Effector memory CD4-positive, alpha-beta T cell (primary cell): ENCODE measurements around the gene ZNHIT3.

Experiments used
- DNase-seq, 3 donors: peaks; one replicate each; pipeline ENCODE4 v3.0.0-alpha.2; 2020
- H3K27ac ChIP-seq: 2 replicates; pipeline ENCODE4 v1.7.0; 2013; ENCODE audit warnings: mild to moderate bottlenecking, low read length, moderate library complexity; ENCODE audit not compliant: insufficient read depth, poor library complexity, severe bottlenecking
- H3K27me3 ChIP-seq: replicated peaks from 2 replicates; pipeline ENCODE4 v1.7.0; 2013; ENCODE audit warnings: mild to moderate bottlenecking, low read length; ENCODE audit not compliant: insufficient read depth, control insufficient read depth, poor library complexity, severe bottlenecking
- H3K36me3 ChIP-seq: 2 replicates; pipeline ENCODE4 v1.7.0; 2013; ENCODE audit warnings: mild to moderate bottlenecking, low read length, moderate library complexity; ENCODE audit not compliant: control insufficient read depth, insufficient read depth
- H3K4me1 ChIP-seq: 2 replicates; pipeline ENCODE4 v1.7.0; 2013; ENCODE audit warnings: low read length, mild to moderate bottlenecking; ENCODE audit not compliant: control insufficient read depth, insufficient read depth, poor library complexity, severe bottlenecking
- H3K4me3 ChIP-seq: 2 replicates; pipeline ENCODE4 v1.7.0; 2013; ENCODE audit warnings: low read length, low read depth, mild to moderate bottlenecking; ENCODE audit not compliant: insufficient read depth, poor library complexity, severe bottlenecking
- H3K9me3 ChIP-seq: 2 replicates; pipeline ENCODE4 v1.7.0; 2013; ENCODE audit warnings: mild to moderate bottlenecking, low read length, moderate library complexity; ENCODE audit not compliant: control insufficient read depth

ZNHIT3 gene

DNA sequence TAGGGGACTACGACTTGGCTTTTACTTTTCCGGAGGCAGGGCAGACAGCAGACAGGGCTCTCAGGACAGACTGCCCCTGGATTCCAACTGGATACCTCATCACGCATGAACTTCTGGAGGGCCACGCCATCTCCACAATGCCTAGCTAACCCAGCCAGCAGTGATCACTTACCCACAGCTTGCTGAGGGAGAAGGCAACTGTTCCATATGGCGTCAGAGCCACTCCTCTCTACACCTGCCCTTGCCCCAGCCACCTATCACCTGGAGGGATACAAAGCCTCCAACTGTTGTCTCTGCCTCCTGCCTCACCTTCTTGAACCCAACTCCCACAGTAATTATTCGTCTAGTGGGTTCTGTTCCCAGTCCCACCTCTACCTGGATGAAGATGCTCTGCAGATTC is 39.4 kb downstream of the ZNHIT3 start:
- H3K4me1 ChIP-seq: no peaks in the 10 kb centered on the region
- H3K27ac ChIP-seq: no peak overlapping the region
- H3K36me3 ChIP-seq: peaks cover 19% of the 10 kb centered on the region
- no peaks in the 10 kb centered on the region for H3K9me3 ChIP-seq
- DNase-seq: no peak
- H3K27me3 ChIP-seq: no peaks in the 10 kb centered on the region
- H3K4me3 ChIP-seq: no peak overlapping the region

GRCh38 chr17:36527621-36528250 is 41.3 kb downstream of the ZNHIT3 start:
- Histone ChIP-seq H3K27ac (no peak overlapping the region), H3K27me3 (no peaks in the 10 kb centered on the region), H3K36me3 (peaks cover 20% of the 10 kb centered on the region)

DNA sequence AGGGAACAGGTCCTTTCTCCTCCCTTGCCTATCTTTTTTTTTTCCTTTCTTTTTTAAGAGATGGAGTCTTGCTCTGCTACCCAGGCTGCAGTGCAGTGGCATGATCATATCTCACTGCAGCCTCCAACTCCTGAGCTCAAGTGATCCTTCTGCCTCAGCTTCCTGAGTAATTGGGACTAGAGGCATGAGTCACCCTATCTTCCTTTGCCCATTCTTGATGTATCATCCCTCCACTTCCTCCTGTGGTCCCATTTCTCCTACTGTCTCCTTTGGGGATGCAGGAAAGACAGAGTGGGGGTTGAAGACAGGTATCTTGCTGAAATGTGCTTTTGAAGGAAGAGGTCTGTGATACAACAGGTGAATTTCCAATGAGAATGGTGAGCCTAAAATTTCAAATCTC is 42.6 kb downstream of the ZNHIT3 start:
- no peak overlapping the region for H3K4me3 ChIP-seq
- no peaks in the 10 kb centered on the region for H3K4me1 ChIP-seq
- H3K9me3 ChIP-seq: no peaks in the 10 kb centered on the region
- DNase-seq: no peak
- no peaks in the 10 kb centered on the region for H3K27me3 ChIP-seq
- peaks cover 20% of the 10 kb centered on the region for H3K36me3 ChIP-seq
- no peak overlapping the region for H3K27ac ChIP-seq

More at GRCh38 chr17:36527621-36528250, 41.3 kb downstream of the ZNHIT3 start:
- Histone ChIP-seq H3K9me3 (no peaks in the 10 kb centered on the region), H3K4me1 (no peaks in the 10 kb centered on the region), H3K4me3 (no peak overlapping the region)
- no peak for DNase-seq

- peaks cover 11% of the 10 kb centered on the region for H3K36me3 ChIP-seq
- no peaks in the 10 kb centered on the region for H3K9me3 ChIP-seq
- H3K27ac ChIP-seq: no peak overlapping the region
- DNase-seq: no peak
- no peaks in the 10 kb centered on the region for H3K4me1 ChIP-seq
- no peaks in the 10 kb centered on the region for H3K27me3 ChIP-seq
- no peak overlapping the region for H3K4me3 ChIP-seq
These were observed 46.0 kb downstream of the ZNHIT3 start for GRCh38 chr17:36532435-36532975.

DNA sequence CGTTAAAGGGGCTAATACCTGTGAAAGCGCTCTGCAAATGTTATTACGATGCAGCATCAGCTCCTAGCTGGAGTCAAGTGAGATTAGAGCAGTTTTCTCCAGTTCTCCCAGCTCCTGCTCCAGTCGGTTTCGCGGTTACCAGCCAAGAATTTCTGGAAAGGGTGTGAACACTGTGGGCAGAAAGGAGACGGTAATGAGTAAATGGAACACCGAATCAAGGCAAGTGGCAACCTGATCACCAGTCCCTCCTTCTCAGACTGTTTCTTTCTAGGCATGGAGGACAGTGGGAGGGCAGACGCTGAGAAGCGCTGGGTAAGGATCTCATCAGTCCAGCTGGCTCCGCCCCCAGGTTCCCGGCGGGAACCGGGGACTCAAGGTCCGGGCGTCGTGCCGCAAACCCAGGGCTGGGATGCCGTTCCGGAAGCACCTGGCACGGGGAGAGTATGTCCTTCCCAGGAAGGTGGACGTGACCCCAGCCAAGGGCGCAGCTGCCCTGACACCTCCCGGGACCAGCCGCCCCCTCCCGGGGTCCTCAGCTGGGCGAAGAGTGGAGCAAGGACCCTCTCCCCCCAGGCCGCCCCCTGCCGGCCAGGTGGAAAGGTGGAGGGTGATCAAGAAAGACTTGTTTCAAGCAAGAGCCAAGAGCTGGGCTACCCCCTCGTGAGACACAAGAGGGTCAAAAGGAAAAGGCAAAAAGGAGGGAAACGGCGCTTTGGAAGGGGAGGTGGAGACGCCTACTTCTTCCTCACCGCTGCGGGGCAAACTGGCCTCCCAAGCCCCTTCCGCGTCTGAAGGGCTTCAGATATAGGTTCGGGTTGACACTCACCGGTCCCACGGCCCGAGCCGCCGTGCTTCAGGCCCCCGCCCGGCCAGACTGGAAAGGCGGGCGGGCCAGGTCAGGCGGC is 47.7 kb downstream of the ZNHIT3 start:
- DNase-seq: peak in 1 of 3 donors; percentile 45
- Histone ChIP-seq H3K36me3 (peaks cover 13% of the 10 kb centered on the region), H3K27me3 (no peaks in the 10 kb centered on the region), H3K27ac (peak overlapping the region; percentile 92), H3K4me1 (no peaks in the 10 kb centered on the region), H3K4me3 (peak overlapping the region; percentile 96), H3K9me3 (no peaks in the 10 kb centered on the region)

GRCh38 chr17:36534840-36535668 is 48.6 kb downstream of the ZNHIT3 start, which contains the start of the genes MYO19 and PIGW:
Gene MYO19 (minus strand): TSS chr17:36534868. CDS start chr17:36532538, 2,330 bp downstream.
Gene PIGW (plus strand): TSS chr17:36534987. CDS start chr17:36537102, 2,115 bp downstream.
- peaks cover 13% of the 10 kb centered on the region for H3K36me3 ChIP-seq
- H3K27ac ChIP-seq: peak within 1 kb of the TSS; percentile 92
- H3K4me3 ChIP-seq: peak within 1 kb of the TSS; percentile 96
- H3K4me1 ChIP-seq: no peaks in the 10 kb centered on the region
- no peaks in the 10 kb centered on the region for H3K9me3 ChIP-seq
- DNase-seq: peak; percentile 71 to 79 (median 73)
- no peaks in the 10 kb centered on the region for H3K27me3 ChIP-seq

- Histone ChIP-seq H3K36me3 (peaks cover 13% of the 10 kb centered on the region), H3K27ac (peak overlapping the region; percentile 92)
These were observed 49.2 kb downstream of the ZNHIT3 start for GRCh38 chr17:36535669-36536081.

GRCh38 chr17:36540696-36541095 is 54.2 kb downstream of the ZNHIT3 start:
- H3K4me1 ChIP-seq: peaks cover 7% of the 10 kb centered on the region
- no peaks in the 10 kb centered on the region for H3K9me3 ChIP-seq
- H3K36me3 ChIP-seq: peaks cover 8% of the 10 kb centered on the region
- H3K27ac ChIP-seq: no peak overlapping the region
- H3K4me3 ChIP-seq: no peak overlapping the region
- no peak for DNase-seq
- H3K27me3 ChIP-seq: no peaks in the 10 kb centered on the region

More at GRCh38 chr17:36535669-36536081, 49.2 kb downstream of the ZNHIT3 start:
- Histone ChIP-seq H3K4me1 (no peaks in the 10 kb centered on the region), H3K9me3 (no peaks in the 10 kb centered on the region), H3K4me3 (peak overlapping the region; percentile 96), H3K27me3 (no peaks in the 10 kb centered on the region)
- no peak for DNase-seq

DNA sequence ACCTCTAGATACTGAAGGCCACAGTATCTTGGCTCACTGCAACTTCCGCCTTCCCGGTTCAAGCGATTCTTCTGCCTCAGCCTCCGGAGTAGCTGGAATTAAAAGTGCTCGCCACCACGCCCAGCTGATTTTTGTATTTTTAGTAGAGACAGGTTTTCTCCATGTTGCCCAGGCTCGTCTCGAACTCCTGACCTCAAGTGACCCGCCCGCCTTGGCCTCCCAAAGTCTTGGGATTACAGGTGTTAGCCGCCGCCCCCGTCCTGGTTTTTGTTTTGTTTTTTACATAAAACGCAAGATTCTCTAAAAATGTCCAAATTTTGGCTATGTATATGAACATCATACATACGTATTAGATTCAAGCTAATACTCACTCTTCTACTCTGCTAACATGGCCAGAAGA is 56.3 kb downstream of the ZNHIT3 start:
- Histone ChIP-seq H3K36me3 (peaks cover 3% of the 10 kb centered on the region), H3K27me3 (no peaks in the 10 kb centered on the region), H3K27ac (no peak overlapping the region), H3K4me3 (no peak overlapping the region), H3K4me1 (peaks cover 17% of the 10 kb centered on the region), H3K9me3 (no peaks in the 10 kb centered on the region)
- no peak for DNase-seq
